Measurements from ENCODE around the gene ZFAND3. TPM values are rescaled to one million over a fixed set of nuclear protein-coding genes. Genes with fewer than 3 reads are reported as not detected.

ZFAND3 gene
- total RNA-seq, 6 experiments from 2014 or later = 75.2 to 93.2 (median 87.0) TPM

DNA sequence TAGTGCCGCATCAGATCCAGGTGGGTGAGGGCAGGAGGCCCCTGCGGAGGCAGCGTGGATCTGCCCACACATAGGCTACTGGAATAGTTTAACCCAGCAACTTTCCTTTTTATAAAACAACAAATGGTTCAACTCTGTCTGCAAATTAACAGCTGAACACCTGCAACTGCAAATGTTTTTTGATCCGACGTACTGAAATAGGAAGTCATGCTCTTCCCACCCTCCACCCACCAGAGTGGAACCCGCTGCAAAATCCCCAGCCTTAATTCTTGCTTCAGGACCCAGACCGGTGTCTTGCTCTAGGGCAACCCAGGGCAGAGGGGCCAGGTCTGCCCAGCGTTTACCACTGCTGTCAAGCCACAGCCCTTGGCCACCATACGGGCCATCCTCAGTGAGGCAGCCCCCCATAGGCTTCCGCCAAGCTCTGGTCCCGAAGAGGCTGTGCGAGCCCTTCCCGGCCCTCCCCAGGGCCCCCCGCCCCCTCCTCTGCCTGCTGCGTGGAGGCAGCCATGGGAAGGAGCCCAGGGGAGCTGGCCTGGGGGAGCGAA is 334.3 kb downstream of the ZFAND3 start:
- peaks cover under 1% of the 10 kb centered on the region; the same call in 1 of the 2 replicates for H3K9me3 Mint-ChIP-seq

DNA sequence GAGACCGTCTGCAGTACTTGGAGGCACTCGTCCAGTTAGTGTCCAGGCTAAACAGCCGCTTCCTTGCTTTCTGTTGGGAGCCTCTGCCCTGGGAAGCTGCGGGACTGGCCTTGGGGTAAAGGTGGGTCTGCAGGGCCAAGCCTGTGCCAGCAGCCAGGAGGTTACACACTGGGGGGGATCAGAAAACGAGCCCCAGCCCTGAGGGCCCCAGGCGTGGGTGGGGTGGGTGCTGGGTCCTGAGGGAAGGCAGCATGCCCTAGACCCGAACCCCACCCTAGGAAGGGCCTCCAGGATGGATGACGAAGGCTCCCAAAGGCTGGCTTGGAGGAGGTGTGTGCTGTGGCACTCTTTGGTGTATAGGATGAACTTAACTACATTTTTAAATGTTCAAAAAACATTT is 335.2 kb downstream of the ZFAND3 start:
- TF ChIP-seq, protein P1, sequence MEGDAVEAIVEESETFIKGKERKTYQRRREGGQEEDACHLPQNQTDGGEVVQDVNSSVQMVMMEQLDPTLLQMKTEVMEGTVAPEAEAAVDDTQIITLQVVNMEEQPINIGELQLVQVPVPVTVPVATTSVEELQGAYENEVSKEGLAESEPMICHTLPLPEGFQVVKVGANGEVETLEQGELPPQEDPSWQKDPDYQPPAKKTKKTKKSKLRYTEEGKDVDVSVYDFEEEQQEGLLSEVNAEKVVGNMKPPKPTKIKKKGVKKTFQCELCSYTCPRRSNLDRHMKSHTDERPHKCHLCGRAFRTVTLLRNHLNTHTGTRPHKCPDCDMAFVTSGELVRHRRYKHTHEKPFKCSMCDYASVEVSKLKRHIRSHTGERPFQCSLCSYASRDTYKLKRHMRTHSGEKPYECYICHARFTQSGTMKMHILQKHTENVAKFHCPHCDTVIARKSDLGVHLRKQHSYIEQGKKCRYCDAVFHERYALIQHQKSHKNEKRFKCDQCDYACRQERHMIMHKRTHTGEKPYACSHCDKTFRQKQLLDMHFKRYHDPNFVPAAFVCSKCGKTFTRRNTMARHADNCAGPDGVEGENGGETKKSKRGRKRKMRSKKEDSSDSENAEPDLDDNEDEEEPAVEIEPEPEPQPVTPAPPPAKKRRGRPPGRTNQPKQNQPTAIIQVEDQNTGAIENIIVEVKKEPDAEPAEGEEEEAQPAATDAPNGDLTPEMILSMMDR (IDR thresholded peaks at IDR 0.05) = no peak
- no peak overlapping the region for H3K4me3 Mint-ChIP-seq
- H3K27ac Mint-ChIP-seq = peak overlapping the region; percentile 77
- H3K36me3 Mint-ChIP-seq (ENCODE audit: low read depth) = peaks cover 20% of the 10 kb centered on the region
- H3K27me3 Mint-ChIP-seq (ENCODE audit: insufficient read depth) = peaks cover 11% of the 10 kb centered on the region
- H3K4me1 Mint-ChIP-seq (ENCODE audit: low read depth) = peaks cover 23% of the 10 kb centered on the region
- peaks cover 5% of the 10 kb centered on the region; the same call in 1 of the 2 replicates for H3K9me3 Mint-ChIP-seq
- DNase-seq = no peak

More for the DNA sequence above, 334.3 kb downstream of the ZFAND3 start:
- H3K4me3 Mint-ChIP-seq = no peak overlapping the region
- H3K27me3 Mint-ChIP-seq (ENCODE audit: insufficient read depth) = peaks cover 8% of the 10 kb centered on the region
- TF ChIP-seq, protein P1 (IDR thresholded peaks at IDR 0.05) = no peak
- no peak for DNase-seq
- peaks cover 23% of the 10 kb centered on the region for H3K4me1 Mint-ChIP-seq (ENCODE audit: low read depth)
- no peak overlapping the region for H3K27ac Mint-ChIP-seq
- H3K36me3 Mint-ChIP-seq (ENCODE audit: low read depth) = peaks cover 12% of the 10 kb centered on the region

DNA sequence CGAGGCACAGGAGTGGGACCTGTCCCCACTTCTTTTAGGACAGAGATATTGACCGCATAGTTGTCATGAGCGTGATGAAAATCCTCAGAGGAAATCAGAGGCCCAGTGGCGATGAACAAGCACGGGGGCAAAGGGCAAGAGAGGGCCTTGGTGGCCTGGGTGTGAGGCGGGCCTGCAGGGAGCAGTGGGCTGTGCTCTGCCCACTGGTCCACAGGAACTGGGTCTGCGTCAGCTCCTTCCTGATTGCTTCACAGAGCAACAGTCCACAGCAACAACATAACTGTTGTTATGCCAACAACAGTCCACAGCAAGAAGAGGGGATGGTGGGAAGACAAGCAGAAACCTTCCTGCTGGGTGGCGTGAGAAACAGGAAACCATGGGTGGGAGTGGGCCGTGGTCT is 335.6 kb downstream of the ZFAND3 start:
- Mint-ChIP-seq H3K4me1 (ENCODE audit: low read depth) (peaks cover 23% of the 10 kb centered on the region), H3K4me3 (no peak overlapping the region), H3K27ac (peak overlapping the region; percentile 77), H3K36me3 (ENCODE audit: low read depth) (peaks cover 24% of the 10 kb centered on the region), H3K27me3 (ENCODE audit: insufficient read depth) (peaks cover 11% of the 10 kb centered on the region), H3K9me3 (peaks cover 5% of the 10 kb centered on the region; the same call in 1 of the 2 replicates)
- TF ChIP-seq, protein P1 (IDR thresholded peaks at IDR 0.05) = no peak
- DNase-seq = no peak

DNA sequence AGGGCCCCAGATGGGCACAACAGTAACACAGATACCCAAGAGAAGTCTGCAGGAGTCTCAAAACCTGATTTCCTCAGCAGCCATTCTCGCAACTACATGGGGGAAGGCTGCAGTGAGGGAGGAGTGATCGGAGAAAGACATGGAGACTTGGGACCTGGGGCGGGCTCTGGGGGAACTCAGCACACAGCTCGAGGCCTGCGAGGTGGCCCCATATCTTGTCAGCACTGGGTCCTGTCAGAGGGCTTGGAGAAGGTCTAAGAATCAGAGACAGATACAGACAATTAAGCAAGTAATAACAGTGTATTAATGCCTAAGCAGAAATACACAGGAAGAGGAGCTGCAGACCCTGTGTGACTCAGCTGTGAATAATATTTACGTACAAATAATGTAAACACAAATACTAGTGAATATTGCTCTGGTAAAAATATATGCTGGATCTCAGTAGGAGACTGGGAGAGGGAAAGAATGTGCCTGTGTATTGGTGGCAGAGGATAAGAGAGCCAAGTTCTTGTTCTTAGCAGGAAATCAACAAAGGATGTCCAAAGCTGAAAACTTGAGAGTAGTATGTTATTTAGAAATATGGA is 336.2 kb downstream of the ZFAND3 start:
- DNase-seq = no peak
- peaks cover 11% of the 10 kb centered on the region for H3K27me3 Mint-ChIP-seq (ENCODE audit: insufficient read depth)
- H3K4me3 Mint-ChIP-seq = no peak overlapping the region
- peak overlapping the region; percentile 77 for H3K27ac Mint-ChIP-seq
- peaks cover 5% of the 10 kb centered on the region; the same call in 1 of the 2 replicates for H3K9me3 Mint-ChIP-seq
- peaks cover 29% of the 10 kb centered on the region for H3K36me3 Mint-ChIP-seq (ENCODE audit: low read depth)
- TF ChIP-seq, protein P1 (IDR thresholded peaks at IDR 0.05) = no peak
- H3K4me1 Mint-ChIP-seq (ENCODE audit: low read depth) = peaks cover 18% of the 10 kb centered on the region

DNA sequence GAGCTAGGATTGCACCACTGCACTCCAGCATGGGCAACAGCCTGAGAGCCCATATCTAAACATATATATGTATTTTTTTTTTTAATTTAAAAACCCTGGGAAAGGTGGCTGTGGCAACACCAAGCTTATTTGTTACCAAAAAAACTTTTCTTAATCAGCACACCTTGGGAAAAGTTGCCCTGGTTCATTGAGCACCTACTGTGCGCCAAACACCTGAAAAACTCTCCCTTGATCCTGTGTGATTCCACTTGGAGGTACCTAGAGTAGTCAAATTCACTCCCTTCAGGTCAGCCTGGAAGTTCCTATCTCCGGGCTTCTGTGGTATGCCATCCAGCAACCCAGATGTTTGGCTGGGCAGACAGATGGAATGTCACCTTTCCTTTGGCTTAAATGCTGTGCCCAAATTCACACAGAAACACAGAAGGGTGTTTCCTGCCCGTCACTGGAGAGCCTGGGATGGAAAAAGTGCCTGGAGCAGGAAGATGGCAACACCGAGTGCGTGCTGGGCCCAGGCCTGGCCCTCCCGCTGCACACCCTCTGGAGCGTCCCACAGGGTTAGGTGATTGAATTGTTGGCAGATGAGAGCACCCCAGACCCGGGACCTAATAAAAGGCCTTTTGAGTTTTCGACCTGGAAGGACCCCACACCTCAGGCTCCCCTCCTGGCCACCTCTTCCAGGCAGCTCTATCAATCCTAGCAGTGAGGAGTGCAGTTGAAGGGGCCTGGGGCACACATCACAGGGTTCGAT is 337.5 kb downstream of the ZFAND3 start:
- Mint-ChIP-seq H3K9me3 (peaks cover 5% of the 10 kb centered on the region; the same call in 1 of the 2 replicates), H3K36me3 (ENCODE audit: low read depth) (peaks cover 38% of the 10 kb centered on the region), H3K27ac (peak overlapping the region; percentile 43; the same call in 1 of the 2 replicates), H3K27me3 (ENCODE audit: insufficient read depth) (peaks cover 12% of the 10 kb centered on the region), H3K4me3 (no peak overlapping the region), H3K4me1 (ENCODE audit: low read depth) (peaks cover 17% of the 10 kb centered on the region)
- DNase-seq = no peak
- TF ChIP-seq, protein P1 (IDR thresholded peaks at IDR 0.05) = no peak
